ENCODE measurements around the gene PPP1R3E. TPM values are rescaled to one million over a fixed set of nuclear protein-coding genes. Genes with fewer than 3 reads are reported as not detected.
"Not testable (repeated sequence)": the region's sequence is repeated elsewhere in the genome, so short reads cannot be mapped to it uniquely, and the experiment has no call there.

Gene PPP1R3E
- total RNA-seq, 4 donors from 2014 or later = 9.1 to 13.9 (median 11.0) TPM

DNA sequence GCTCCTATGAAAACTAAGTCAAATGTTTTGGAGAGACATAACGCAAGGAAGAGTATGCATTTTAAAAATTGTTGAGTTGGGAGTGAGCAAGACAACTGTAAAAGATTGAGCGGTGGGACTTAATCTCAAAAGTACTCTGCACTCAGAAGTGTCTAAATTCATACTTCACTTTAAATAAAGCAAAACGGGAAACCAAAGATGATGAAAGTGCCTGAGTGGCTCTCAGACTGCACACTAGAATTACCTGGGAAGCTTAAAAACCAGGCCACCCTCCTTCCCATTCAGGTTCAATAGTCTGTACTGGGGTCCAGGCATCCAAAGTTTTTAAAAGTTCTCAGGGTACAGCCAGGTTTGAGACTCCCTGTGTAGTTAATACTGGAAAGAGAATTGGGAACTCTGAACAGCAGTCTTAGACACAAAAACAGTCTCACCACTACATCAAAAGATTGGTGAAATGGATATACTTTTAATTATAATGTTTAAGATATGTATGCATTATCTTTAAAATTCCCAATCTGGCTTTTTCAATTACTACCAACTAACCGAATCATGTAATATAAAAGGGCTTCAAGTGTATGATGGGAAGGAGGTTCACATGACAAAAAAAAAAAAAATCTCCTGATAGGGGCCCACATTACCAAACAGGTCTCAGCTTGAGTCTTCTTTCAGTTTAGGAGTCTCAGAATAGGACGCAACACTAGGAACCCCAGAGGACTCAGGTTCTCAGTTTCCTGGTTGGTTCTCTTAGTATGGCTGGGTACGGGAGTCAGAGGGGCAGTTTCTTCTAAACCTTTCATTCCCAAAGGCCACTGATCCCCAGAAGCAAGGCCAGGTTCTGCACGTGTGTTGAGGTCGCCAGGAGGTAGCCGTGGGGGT, 17.8 kb downstream of the PPP1R3E start:
- intact Hi-C loops (cut with DNase I; ENCODE audit: low total_unique reads) = no loop called here
- no peak for DNase-seq
- in situ Hi-C loops (cut with MboI; ENCODE audit: low pct_ligation_motif_present in 1 of 4, low pct_unique_long_range_greater_than_20kb in 1 of 4, low sequenced_read_pairs in 3 of 4) = loop anchor here in 3 of 4 donors (25.0 kb wide), 1 partner anchor 173 kb away; the partner anchor contains the start of genes CEBPE (in 3 of the 3) and CIROP (in 3 of the 3)
- TF ChIP-seq POLR2AphosphoS5 (IDR thresholded peaks at IDR 0.05) = no peak
- TF ChIP-seq EP300 (IDR thresholded peaks at IDR 0.05; ENCODE audit: low read depth) = no peak
- no peak for TF ChIP-seq POLR2A (IDR thresholded peaks at IDR 0.05)
- TF ChIP-seq, protein P1, sequence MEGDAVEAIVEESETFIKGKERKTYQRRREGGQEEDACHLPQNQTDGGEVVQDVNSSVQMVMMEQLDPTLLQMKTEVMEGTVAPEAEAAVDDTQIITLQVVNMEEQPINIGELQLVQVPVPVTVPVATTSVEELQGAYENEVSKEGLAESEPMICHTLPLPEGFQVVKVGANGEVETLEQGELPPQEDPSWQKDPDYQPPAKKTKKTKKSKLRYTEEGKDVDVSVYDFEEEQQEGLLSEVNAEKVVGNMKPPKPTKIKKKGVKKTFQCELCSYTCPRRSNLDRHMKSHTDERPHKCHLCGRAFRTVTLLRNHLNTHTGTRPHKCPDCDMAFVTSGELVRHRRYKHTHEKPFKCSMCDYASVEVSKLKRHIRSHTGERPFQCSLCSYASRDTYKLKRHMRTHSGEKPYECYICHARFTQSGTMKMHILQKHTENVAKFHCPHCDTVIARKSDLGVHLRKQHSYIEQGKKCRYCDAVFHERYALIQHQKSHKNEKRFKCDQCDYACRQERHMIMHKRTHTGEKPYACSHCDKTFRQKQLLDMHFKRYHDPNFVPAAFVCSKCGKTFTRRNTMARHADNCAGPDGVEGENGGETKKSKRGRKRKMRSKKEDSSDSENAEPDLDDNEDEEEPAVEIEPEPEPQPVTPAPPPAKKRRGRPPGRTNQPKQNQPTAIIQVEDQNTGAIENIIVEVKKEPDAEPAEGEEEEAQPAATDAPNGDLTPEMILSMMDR (IDR thresholded peaks at IDR 0.05) = no peak
- Histone ChIP-seq H3K4me1 (peaks cover 5 to 22% (median 15%) of the 10 kb centered on the region in 4 donors), H3K27ac (peak overlapping the region; percentile 91 to 98 (median 95)), H3K27me3 (no peaks in the 10 kb centered on the region), H3K36me3 (peaks cover 0 to 4% (median 0%) of the 10 kb centered on the region in 4 donors), H3K9me3 (no peaks in the 10 kb centered on the region), H3K4me3 (peak overlapping the region; percentile 70 to 96 (median 82))
- WGBS, 2 donors (ENCODE audit: low coverage in 1 of 2) = 25 to 45% methylated on average over 5 to 9 of the region's 9 CpGs

DNA sequence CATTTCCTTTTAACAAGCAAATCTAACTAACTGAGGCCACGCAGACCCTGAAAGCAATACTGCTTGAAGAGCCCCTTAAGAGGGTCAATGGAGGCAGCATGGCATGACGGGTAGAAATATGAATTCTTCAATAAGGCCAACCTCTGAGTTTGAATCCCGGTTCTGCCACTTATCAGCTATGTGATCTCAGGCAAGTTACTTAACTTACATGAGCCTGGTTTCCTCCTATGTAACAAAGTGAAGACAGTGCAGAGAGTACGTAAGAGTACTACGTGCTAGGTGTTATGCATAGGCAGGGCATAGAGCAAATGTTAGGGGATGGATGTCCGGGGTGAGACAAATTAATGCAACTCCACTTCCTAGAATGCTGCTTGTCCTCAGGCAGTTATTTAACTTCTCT, 21.4 kb downstream of the PPP1R3E start:
- in situ Hi-C loops (cut with MboI; ENCODE audit: low pct_ligation_motif_present in 1 of 4, low pct_unique_long_range_greater_than_20kb in 1 of 4, low sequenced_read_pairs in 3 of 4) (loop anchor here in 3 of 4 donors (25.0 kb wide), 1 partner anchor 169 kb away; the partner anchor contains the start of genes CEBPE (in 3 of the 3) and CIROP (in 3 of the 3)), intact Hi-C loops (cut with DNase I; ENCODE audit: low total_unique reads) (no loop called here)
- no peak overlapping the region for H3K4me3 ChIP-seq
- TF ChIP-seq EP300 (IDR thresholded peaks at IDR 0.05; ENCODE audit: low read depth) = no peak
- TF ChIP-seq POLR2AphosphoS5 (IDR thresholded peaks at IDR 0.05) = no peak
- no peak for TF ChIP-seq POLR2A (IDR thresholded peaks at IDR 0.05)
- TF ChIP-seq, protein P1 (IDR thresholded peaks at IDR 0.05) = no peak
- peaks cover 0 to 4% (median 0%) of the 10 kb centered on the region in 4 donors for H3K36me3 ChIP-seq
- DNase-seq = no peak
- H3K9me3 ChIP-seq = no peaks in the 10 kb centered on the region
- no peaks in the 10 kb centered on the region for H3K27me3 ChIP-seq
- H3K27ac ChIP-seq = no peak overlapping the region
- H3K4me1 ChIP-seq = peaks cover 0 to 13% (median 8%) of the 10 kb centered on the region in 4 donors
- WGBS, 2 donors (ENCODE audit: low coverage in 1 of 2) = 92% methylated on average over 6 of the region's 6 CpGs; no CpG with 5 or more reads in 1 of the 2 donors

DNA sequence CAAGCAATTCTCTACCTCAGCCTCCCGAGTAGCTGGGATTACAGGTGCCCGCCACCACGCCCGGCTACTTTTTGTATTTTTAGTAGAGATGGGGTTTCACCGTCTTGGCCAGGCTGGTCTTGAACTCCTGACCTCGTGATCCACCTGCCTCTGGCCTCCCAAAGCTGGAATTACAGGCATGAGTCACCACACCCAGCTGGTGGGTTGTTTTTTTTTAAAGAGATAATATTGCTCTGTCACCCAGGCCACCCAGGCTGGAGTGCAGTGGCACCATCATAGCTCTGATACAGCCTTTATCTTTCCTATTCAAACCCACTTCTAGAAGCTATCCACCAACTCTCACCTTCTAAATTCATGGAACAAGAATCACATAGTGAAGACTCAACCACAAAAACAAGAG, 24.7 kb downstream of the PPP1R3E start:
- intact Hi-C loops (cut with DNase I; ENCODE audit: low total_unique reads) = not testable (repeated sequence)
- WGBS, 2 donors (ENCODE audit: low coverage in 1 of 2) = 88 to 94% methylated on average over 2 to 6 of the region's 6 CpGs

DNA sequence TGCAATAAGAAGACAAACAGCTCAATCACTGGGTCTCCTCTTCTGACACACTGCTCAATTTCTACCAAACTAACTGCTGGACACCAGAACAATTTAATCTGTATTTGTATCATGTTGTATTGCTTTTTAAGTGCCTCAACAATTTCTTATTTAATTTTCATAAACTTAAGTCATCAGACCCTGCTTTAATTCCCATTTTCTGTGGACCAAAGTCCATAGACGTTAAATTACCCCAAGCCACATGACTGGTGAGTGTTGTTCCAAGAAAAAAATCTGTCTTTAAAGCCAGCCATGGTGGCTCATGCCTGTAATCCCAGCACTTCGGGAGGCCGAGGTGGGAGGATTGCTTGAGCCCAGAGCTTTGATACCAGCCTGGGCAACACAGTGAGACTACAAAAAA, 25.5 kb downstream of the PPP1R3E start:
- intact Hi-C loops (cut with DNase I; ENCODE audit: low total_unique reads) = no loop called here
- H3K27ac ChIP-seq = no peak overlapping the region
- H3K9me3 ChIP-seq = no peaks in the 10 kb centered on the region
- H3K36me3 ChIP-seq = peaks cover 0 to 2% (median 0%) of the 10 kb centered on the region in 4 donors
- in situ Hi-C loops (cut with MboI; ENCODE audit: low pct_ligation_motif_present in 1 of 4, low pct_unique_long_range_greater_than_20kb in 1 of 4, low sequenced_read_pairs in 3 of 4) = loop anchor here in 3 of 4 donors (25.0 kb wide), 1 partner anchor 165 kb away; the partner anchor contains the start of genes CEBPE (in 3 of the 3) and CIROP (in 3 of the 3)
- H3K4me3 ChIP-seq = no peak overlapping the region
- 58 to 70% methylated on average over 3 of the region's 3 CpGs for WGBS, 2 donors (ENCODE audit: low coverage in 1 of 2)
- H3K4me1 ChIP-seq = no peaks in the 10 kb centered on the region
- DNase-seq = no peak
- no peaks in the 10 kb centered on the region for H3K27me3 ChIP-seq
- TF ChIP-seq, protein P1 (IDR thresholded peaks at IDR 0.05) = no peak
- no peak for TF ChIP-seq EP300 (IDR thresholded peaks at IDR 0.05; ENCODE audit: low read depth)
- TF ChIP-seq POLR2AphosphoS5 (IDR thresholded peaks at IDR 0.05) = no peak
- no peak for TF ChIP-seq POLR2A (IDR thresholded peaks at IDR 0.05)

More for the DNA sequence above, 24.7 kb downstream of the PPP1R3E start:
- DNase-seq, H3K4me1 ChIP-seq, H3K4me3 ChIP-seq, H3K27ac ChIP-seq, H3K36me3 ChIP-seq, H3K9me3 ChIP-seq, H3K27me3 ChIP-seq: not testable (repeated sequence)
- in situ Hi-C loops (cut with MboI; ENCODE audit: low pct_ligation_motif_present in 1 of 4, low pct_unique_long_range_greater_than_20kb in 1 of 4, low sequenced_read_pairs in 3 of 4) = loop anchor here in 3 of 4 donors (25.0 kb wide), 1 partner anchor 166 kb away; the partner anchor contains the start of genes CEBPE (in 3 of the 3) and CIROP (in 3 of the 3)
